Gastroesophageal sphincter (tissue), 3 donors: ENCODE results near the gene ZNF592.

Source experiments
- POLR2A ChIP-seq, 2 donors: fragments of 450-650 bp; IDR thresholded peaks; one replicate each; pipeline ENCODE4 v1.6.1; 2017; ENCODE audit warnings: antibody characterized with exemption in 2 of 2, mild to moderate bottlenecking in 2 of 2, moderate library complexity in 1 of 2
- TF ChIP-seq, protein P1 (sequence below), 4 experiments: fragments of 200-600 bp in 2 of 4; fragments of 450-650 bp in 2 of 4; sonication (generic) in 1 of 4; IDR thresholded peaks; one replicate each; pipeline ENCODE4 v1.5.1; 2017 to 2019; ENCODE audit warnings: antibody characterized with exemption in 4 of 4, mild to moderate bottlenecking in 2 of 4, moderate library complexity in 2 of 4

DNA sequence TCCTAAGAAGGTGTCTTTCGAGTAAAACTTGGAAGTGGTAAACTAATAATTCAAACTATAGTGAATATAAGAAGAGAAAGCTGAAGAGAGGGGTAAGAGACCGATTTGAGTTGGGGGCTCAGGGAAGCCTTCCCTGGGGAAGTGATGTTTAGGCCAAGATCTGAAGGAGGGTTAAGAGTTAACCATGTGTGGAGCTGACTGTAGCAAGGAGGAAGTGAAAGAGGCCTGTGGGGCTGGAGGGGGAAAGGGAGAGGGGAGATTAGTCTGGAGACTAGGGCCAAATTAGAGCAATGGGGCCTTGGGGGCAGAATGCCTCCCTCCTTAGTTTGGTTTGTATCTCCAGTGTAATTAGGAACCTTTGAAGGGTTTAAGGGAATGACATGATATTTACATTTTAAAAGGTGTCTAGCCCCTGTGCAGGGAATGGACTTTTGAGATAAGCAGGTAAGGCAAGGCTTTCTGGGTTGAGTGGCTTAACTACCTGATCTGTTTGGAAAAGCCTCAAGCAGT is 2.2 kb downstream of the ZNF592 start:
- no peak for TF ChIP-seq POLR2A (IDR thresholded peaks at IDR 0.05)
- TF ChIP-seq, protein P1, sequence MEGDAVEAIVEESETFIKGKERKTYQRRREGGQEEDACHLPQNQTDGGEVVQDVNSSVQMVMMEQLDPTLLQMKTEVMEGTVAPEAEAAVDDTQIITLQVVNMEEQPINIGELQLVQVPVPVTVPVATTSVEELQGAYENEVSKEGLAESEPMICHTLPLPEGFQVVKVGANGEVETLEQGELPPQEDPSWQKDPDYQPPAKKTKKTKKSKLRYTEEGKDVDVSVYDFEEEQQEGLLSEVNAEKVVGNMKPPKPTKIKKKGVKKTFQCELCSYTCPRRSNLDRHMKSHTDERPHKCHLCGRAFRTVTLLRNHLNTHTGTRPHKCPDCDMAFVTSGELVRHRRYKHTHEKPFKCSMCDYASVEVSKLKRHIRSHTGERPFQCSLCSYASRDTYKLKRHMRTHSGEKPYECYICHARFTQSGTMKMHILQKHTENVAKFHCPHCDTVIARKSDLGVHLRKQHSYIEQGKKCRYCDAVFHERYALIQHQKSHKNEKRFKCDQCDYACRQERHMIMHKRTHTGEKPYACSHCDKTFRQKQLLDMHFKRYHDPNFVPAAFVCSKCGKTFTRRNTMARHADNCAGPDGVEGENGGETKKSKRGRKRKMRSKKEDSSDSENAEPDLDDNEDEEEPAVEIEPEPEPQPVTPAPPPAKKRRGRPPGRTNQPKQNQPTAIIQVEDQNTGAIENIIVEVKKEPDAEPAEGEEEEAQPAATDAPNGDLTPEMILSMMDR (IDR thresholded peaks at IDR 0.05), result no peak
